Limb (tissue), 2 donors: ENCODE results near the gene TUBB.
A peak's percentile ranks its signal among the peaks of the same experiment; 100 is the strongest.
"Not testable (repeated sequence)": the region's sequence is repeated elsewhere in the genome, so short reads cannot be mapped to it uniquely, and the experiment has no call there.

Source experiments
- DNase-seq, 2 donors: peaks; one replicate each; pipeline ENCODE4 v3.0.0-alpha.2; 2016; ENCODE audit errors: extremely low spot score in 2 of 2

TUBB gene

GRCh38 chr6:30717845-30718720, 2.1 kb upstream of the TUBB start:
- not testable (repeated sequence) for DNase-seq

GRCh38 chr6:30719356-30719755, 796 bp upstream of the TUBB start:
- no peak for DNase-seq

GRCh38 chr6:30720738-30721197, 616 bp downstream of the TUBB start:
- DNase-seq: peak in 1 of 2 donors; percentile 86

GRCh38 chr6:30721198-30722024, 1.3 kb downstream of the TUBB start:
- peak; percentile 92 to 96 for DNase-seq

GRCh38 chr6:30722025-30722279, 1.8 kb downstream of the TUBB start:
- DNase-seq: not testable (repeated sequence)

GRCh38 chr6:30722280-30723112, 2.3 kb downstream of the TUBB start:
- peak; percentile 67 to 91 for DNase-seq

GRCh38 chr6:30723159-30723842, 3.1 kb downstream of the TUBB start:
- DNase-seq: not testable (repeated sequence)

GRCh38 chr6:30723843-30724741, 3.9 kb downstream of the TUBB start:
- DNase-seq: not testable (repeated sequence)

- DNase-seq: no peak
Measured at GRCh38 chr6:30724906-30725667, 4.9 kb downstream of the TUBB start.

- no peak for DNase-seq
Measured at GRCh38 chr6:30725713-30726505, 5.8 kb downstream of the TUBB start.

- no peak for DNase-seq
Measured at GRCh38 chr6:30726506-30727413, 6.6 kb downstream of the TUBB start.

- DNase-seq: no peak
Measured at GRCh38 chr6:30727920-30728553, 7.9 kb downstream of the TUBB start.

- DNase-seq: peak in 1 of 2 donors; percentile 76
Measured at GRCh38 chr6:30730601-30731435, 10.7 kb downstream of the TUBB start.

- DNase-seq: no peak
Measured at GRCh38 chr6:30732237-30732943, 12.2 kb downstream of the TUBB start.

GRCh38 chr6:30735668-30736314, 15.6 kb downstream of the TUBB start:
- DNase-seq: no peak
